Measurements from ENCODE around the gene MRPL33. TPM values are rescaled to one million over a fixed set of nuclear protein-coding genes. Genes with fewer than 3 reads are reported as not detected.

Gene MRPL33
- total and polyA plus RNA-seq, 2 of the 13 experiments (the other 11 are each of a cell fraction or from before 2014, with no cell fraction given): 69.7 to 218 TPM

GRCh38 chr2:27792759-27793158 lies 21.2 kb downstream of the MRPL33 start:
- ATAC-seq (no peak), DNase-seq (ENCODE audit: low spot score) (no peak), FAIRE-seq (no peak)
- no peaks in the 10 kb centered on the region for H4K20me1 ChIP-seq (ENCODE audit: insufficient read depth, low read length)
- no peaks in the 10 kb centered on the region for H3K36me3 ChIP-seq (replicated peaks in 1 of 2; ENCODE audit: control insufficient read depth in 1 of 2, insufficient read depth in 2 of 2, low read length in 2 of 2)
- no peak overlapping the region for H3K27ac ChIP-seq (ENCODE audit: extremely low read length, insufficient read depth, low read length)
- TF ChIP-seq SALL2 (CRISPR knock-in tag; IDR thresholded peaks at IDR 0.05) (no peak), ZNF547 (CRISPR knock-in tag; IDR thresholded peaks at IDR 0.05) (no peak), MXI1 (IDR thresholded peaks at IDR 0.05; ENCODE audit: borderline replicate concordance, low read depth, low read length) (no peak), FOXC1 (CRISPR knock-in tag; IDR thresholded peaks at IDR 0.05; ENCODE audit: borderline replicate concordance) (no peak), ZNF326 (CRISPR knock-in tag; IDR thresholded peaks at IDR 0.05; ENCODE audit: borderline replicate concordance) (no peak), MAFK (conservative IDR thresholded peaks at IDR 0.05 in 1 of 2, IDR thresholded peaks at IDR 0.05 in 1 of 2; ENCODE audit: low read length in 2 of 2) (no peak), ZNF800 (CRISPR knock-in tag; IDR thresholded peaks at IDR 0.05) (no peak)
- TF ChIP-seq, protein P1, sequence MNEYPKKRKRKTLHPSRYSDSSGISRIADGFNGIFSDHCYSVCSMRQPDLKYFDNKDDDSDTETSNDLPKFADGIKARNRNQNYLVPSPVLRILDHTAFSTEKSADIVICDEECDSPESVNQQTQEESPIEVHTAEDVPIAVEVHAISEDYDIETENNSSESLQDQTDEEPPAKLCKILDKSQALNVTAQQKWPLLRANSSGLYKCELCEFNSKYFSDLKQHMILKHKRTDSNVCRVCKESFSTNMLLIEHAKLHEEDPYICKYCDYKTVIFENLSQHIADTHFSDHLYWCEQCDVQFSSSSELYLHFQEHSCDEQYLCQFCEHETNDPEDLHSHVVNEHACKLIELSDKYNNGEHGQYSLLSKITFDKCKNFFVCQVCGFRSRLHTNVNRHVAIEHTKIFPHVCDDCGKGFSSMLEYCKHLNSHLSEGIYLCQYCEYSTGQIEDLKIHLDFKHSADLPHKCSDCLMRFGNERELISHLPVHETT (CRISPR knock-in tag; conservative IDR thresholded peaks at IDR 0.05): no peak
- no peak overlapping the region for H3K9ac ChIP-seq (ENCODE audit: insufficient read depth, low read depth, low read length)
- BruUV-seq (replicated peaks): no TSS peak
- H3K79me2 ChIP-seq (ENCODE audit: insufficient read depth, low read length): no peaks in the 10 kb centered on the region
- no peaks in the 10 kb centered on the region for H3K27me3 ChIP-seq (ENCODE audit: control insufficient read depth in 1 of 2, insufficient read depth in 2 of 2, low read length in 2 of 2)
- no peak overlapping the region for H3K4me3 ChIP-seq (replicated peaks in 1 of 3; ENCODE audit: insufficient read depth in 1 of 3, low read depth in 2 of 3, low read length in 3 of 3)
- no peak overlapping the region for H2AFZ ChIP-seq (ENCODE audit: low read length)
- intact Hi-C loops (cut with micrococcal nuclease; ENCODE audit: unreplicated experiment) (no loop called here), in situ Hi-C loops (cut with HindIII; ENCODE audit: extremely low pct_ligation_motif_present, low pct_unique_long_range_greater_than_20kb) (no loop called here)
- POLR2A ChIA-PET: no interaction called here
- no peaks in the 10 kb centered on the region for H3K9me3 ChIP-seq (ENCODE audit: low read length)
- H3K4me1 ChIP-seq (ENCODE audit: insufficient read depth, low read length): peaks cover 20% of the 10 kb centered on the region
- H3K4me2 ChIP-seq (ENCODE audit: low read depth, low read length): no peak overlapping the region
- CTCF ChIA-PET (ENCODE audit: low intra/inter-chr PET ratio, low total read pairs): no interaction called here
